ENCODE data around the gene PANX3. TPM values are rescaled to one million over a fixed set of nuclear protein-coding genes. Genes with fewer than 3 reads are reported as not detected.

The PANX3 gene
- total and polyA plus RNA-seq, 4 donors: not detected

GRCh38 chr11:124605719-124606118 is 5.5 kb upstream of the PANX3 start:
- Histone ChIP-seq H3K27ac (ENCODE audit: low read depth in 1 of 2, low read length in 1 of 2) (no peak overlapping the region), H3K27me3 (ENCODE audit: control insufficient read depth in 3 of 3, insufficient read depth in 3 of 3, low read length in 2 of 3) (peaks cover 0 to 4% (median 0%) of the 10 kb centered on the region in 3 donors), H3K9ac (ENCODE audit: insufficient read depth in 1 of 2, low read length in 2 of 2) (no peak overlapping the region), H3K9me3 (ENCODE audit: control insufficient read depth in 4 of 4, insufficient read depth in 3 of 4, low read length in 3 of 4) (peaks cover 0 to 2% (median 0%) of the 10 kb centered on the region in 4 donors), H3K36me3 (ENCODE audit: control insufficient read depth in 4 of 4, insufficient read depth in 4 of 4, low read length in 4 of 4) (no peaks in the 10 kb centered on the region), H3K4me1 (ENCODE audit: control insufficient read depth in 5 of 5, insufficient read depth in 5 of 5, low read length in 5 of 5) (no peaks in the 10 kb centered on the region), H3K4me3 (no peak overlapping the region)
- ATAC-seq (ENCODE audit: insufficient read depth, low FRiP score) (no peak), DNase-seq (peak in 1 of 3 donors; percentile 9)
- no peak for TF ChIP-seq CTCF (IDR thresholded peaks at IDR 0.05; ENCODE audit: control extremely low read depth, extremely low read depth)
- 62 to 76% methylated on average over 3 of the region's 3 CpGs for WGBS, 2 donors

GRCh38 chr11:124608147-124608546 is 3.1 kb upstream of the PANX3 start:
- Histone ChIP-seq H3K9me3 (ENCODE audit: control insufficient read depth in 4 of 4, insufficient read depth in 3 of 4, low read length in 3 of 4) (no peaks in the 10 kb centered on the region), H3K9ac (ENCODE audit: insufficient read depth in 1 of 2, low read length in 2 of 2) (no peak overlapping the region), H3K4me1 (ENCODE audit: control insufficient read depth in 5 of 5, insufficient read depth in 5 of 5, low read length in 5 of 5) (no peaks in the 10 kb centered on the region), H3K27me3 (ENCODE audit: control insufficient read depth in 3 of 3, insufficient read depth in 3 of 3, low read length in 2 of 3) (no peaks in the 10 kb centered on the region), H3K27ac (ENCODE audit: low read depth in 1 of 2, low read length in 1 of 2) (no peak overlapping the region), H3K4me3 (no peak overlapping the region), H3K36me3 (ENCODE audit: control insufficient read depth in 4 of 4, insufficient read depth in 4 of 4, low read length in 4 of 4) (no peaks in the 10 kb centered on the region)
- no peak for DNase-seq
- ATAC-seq (ENCODE audit: insufficient read depth, low FRiP score): no peak
- TF ChIP-seq CTCF (IDR thresholded peaks at IDR 0.05; ENCODE audit: control extremely low read depth, extremely low read depth): no peak

GRCh38 chr11:124610295-124610694 is 933 bp upstream of the PANX3 start:
- H3K9me3 ChIP-seq (ENCODE audit: control insufficient read depth in 4 of 4, insufficient read depth in 3 of 4, low read length in 3 of 4): no peaks in the 10 kb centered on the region
- no peak for ATAC-seq (ENCODE audit: insufficient read depth, low FRiP score)
- H3K27ac ChIP-seq (ENCODE audit: low read depth in 1 of 2, low read length in 1 of 2): no peak overlapping the region
- no peaks in the 10 kb centered on the region for H3K4me1 ChIP-seq (ENCODE audit: control insufficient read depth in 5 of 5, insufficient read depth in 5 of 5, low read length in 5 of 5)
- DNase-seq: no peak
- no peak overlapping the region for H3K4me3 ChIP-seq
- no peak overlapping the region for H3K9ac ChIP-seq (ENCODE audit: insufficient read depth in 1 of 2, low read length in 2 of 2)
- H3K27me3 ChIP-seq (ENCODE audit: control insufficient read depth in 3 of 3, insufficient read depth in 3 of 3, low read length in 2 of 3): peaks cover 0 to 4% (median 0%) of the 10 kb centered on the region in 3 donors
- no peaks in the 10 kb centered on the region for H3K36me3 ChIP-seq (ENCODE audit: control insufficient read depth in 4 of 4, insufficient read depth in 4 of 4, low read length in 4 of 4)
- no peak for TF ChIP-seq CTCF (IDR thresholded peaks at IDR 0.05; ENCODE audit: control extremely low read depth, extremely low read depth)
- 66 to 90% methylated on average over 2 of the region's 2 CpGs for WGBS, 2 donors

GRCh38 chr11:124612045-124612444 is 817 bp downstream of the PANX3 start:
- Histone ChIP-seq H3K4me3 (no peak overlapping the region), H3K9ac (ENCODE audit: insufficient read depth in 1 of 2, low read length in 2 of 2) (no peak overlapping the region), H3K9me3 (ENCODE audit: control insufficient read depth in 4 of 4, insufficient read depth in 3 of 4, low read length in 3 of 4) (no peaks in the 10 kb centered on the region), H3K36me3 (ENCODE audit: control insufficient read depth in 4 of 4, insufficient read depth in 4 of 4, low read length in 4 of 4) (no peaks in the 10 kb centered on the region), H3K27ac (ENCODE audit: low read depth in 1 of 2, low read length in 1 of 2) (no peak overlapping the region), H3K27me3 (ENCODE audit: control insufficient read depth in 3 of 3, insufficient read depth in 3 of 3, low read length in 2 of 3) (peaks cover 0 to 4% (median 0%) of the 10 kb centered on the region in 3 donors), H3K4me1 (ENCODE audit: control insufficient read depth in 5 of 5, insufficient read depth in 5 of 5, low read length in 5 of 5) (no peaks in the 10 kb centered on the region)
- DNase-seq: peak in 1 of 3 donors; percentile 11
- ATAC-seq (ENCODE audit: insufficient read depth, low FRiP score): no peak
- no peak for TF ChIP-seq CTCF (IDR thresholded peaks at IDR 0.05; ENCODE audit: control extremely low read depth, extremely low read depth)
- 51 to 59% methylated on average over 3 of the region's 3 CpGs for WGBS, 2 donors
